Erythroblast (primary cell): ENCODE data around the gene ZMYND15.

ENCODE experiments used
- GATA1 ChIP-seq: IDR thresholded peaks from 2 replicates; pipeline ENCODE4 v1.6.1; 2011; ENCODE audit warnings: low read depth, mild to moderate bottlenecking, control low read depth, low read length, moderate library complexity
- POLR2A ChIP-seq: IDR thresholded peaks from 2 replicates; pipeline ENCODE4 v1.6.1; 2011; ENCODE audit warnings: mild to moderate bottlenecking, low read length

DNA sequence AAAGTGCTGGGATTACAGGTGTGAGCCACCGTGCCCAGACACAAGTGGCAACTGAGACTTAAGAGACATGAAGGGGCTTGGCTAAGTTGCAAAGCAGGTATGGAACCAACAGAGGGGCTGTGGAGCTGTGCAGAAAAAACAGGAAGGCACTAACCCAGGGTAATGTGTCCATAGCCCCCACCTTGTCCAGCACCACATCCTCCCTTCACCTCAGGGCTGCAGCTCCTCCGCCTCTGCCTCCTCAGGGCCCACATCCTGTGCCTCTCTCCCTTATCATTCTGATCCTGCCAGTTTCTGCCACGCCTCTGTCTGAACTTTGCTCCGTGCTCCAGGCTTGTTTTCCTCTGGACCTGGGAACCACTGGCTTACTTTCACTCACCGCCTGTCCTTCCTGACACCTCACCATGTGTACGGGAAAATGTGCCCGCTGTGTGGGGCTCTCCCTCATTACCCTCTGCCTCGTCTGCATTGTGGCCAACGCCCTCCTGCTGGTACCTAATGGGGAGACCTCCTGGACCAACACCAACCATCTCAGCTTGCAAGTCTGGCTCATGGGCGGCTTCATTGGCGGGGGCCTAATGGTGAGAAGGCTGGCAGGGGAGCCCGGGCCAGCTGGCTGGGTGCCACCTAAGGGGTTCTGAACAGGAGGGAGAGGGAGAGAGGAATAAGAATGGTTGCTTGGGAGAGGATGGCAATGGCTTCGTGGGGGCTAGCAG is 32.0 kb downstream of the ZMYND15 start, which contains the start of gene TM4SF5:
- TF ChIP-seq POLR2A (no peak), GATA1 (no peak)
